GM21381 (cell line): Measurements from ENCODE around the gene APOB.

ENCODE experiments used
- ATAC-seq: cut with Tn5 transposase; IDR thresholded peaks from one replicate; pipeline ENCODE4 v1.9.1; 2021; ENCODE audit warnings: mild to moderate bottlenecking, moderate library complexity; ENCODE audit not compliant: unreplicated experiment

APOB gene

GRCh38 chr2:21006423-21007128, 37.3 kb downstream of the APOB start:
- ATAC-seq: no peak

- no peak for ATAC-seq
Measured at GRCh38 chr2:21005700-21006422, 38.0 kb downstream of the APOB start.

DNA sequence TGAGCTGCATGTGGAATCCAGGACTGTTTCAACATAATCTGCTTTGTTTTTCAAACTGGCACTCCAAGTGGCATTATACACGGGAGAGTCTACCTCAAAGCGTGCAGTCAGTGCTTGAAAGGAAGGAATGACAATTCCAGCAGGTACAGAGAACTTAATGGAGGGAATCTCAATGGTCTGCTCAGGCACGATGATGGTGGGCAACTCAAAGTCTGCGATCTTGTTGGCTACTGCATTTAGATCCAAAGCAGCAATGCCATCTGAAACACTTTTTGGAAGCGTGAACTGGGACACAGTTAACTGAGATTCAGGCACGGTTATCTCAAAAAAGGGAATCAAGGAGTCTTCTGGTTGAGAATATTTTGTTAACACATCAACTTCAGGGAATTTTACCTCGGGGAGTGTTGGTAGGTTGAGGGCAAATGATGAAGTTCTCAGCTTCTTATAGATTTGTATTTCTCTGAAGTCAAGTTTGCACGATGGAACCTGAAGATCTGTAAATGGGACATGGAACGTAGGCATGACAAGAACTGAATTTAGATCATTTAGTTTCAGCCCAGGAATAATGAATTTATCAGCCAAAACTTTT, 38.7 kb downstream of the APOB start:
- no peak for ATAC-seq

- ATAC-seq: no peak
Measured at GRCh38 chr2:21004181-21004572, 39.7 kb downstream of the APOB start.

DNA sequence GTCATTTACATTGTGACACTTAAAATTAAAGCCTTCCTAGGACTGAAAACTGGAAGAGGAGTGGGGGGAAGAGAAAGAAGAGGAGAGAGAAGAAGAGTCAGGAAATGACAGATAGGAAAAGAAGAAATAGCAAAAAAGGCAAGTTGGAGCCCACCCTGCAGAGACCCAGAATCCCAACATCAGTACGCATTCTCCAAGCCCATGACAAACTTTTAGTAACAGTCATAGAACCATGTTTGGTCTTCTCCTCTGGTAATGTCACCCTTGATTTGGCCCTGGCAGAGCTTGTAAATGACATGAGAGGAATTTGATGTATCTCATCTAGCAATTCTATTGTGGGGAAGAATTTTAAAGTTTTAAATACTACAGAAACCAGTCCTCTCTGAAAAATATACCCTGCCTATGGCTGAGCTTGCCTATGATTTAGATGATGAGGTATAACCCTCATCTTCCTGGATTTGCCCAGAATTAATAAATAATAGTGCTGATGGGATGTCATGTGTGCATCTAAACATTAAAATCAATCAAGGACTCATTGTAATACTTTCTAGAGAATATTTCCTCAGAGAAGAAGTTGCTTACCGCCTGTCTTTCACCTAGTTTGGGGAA, 40.2 kb downstream of the APOB start:
- ATAC-seq: no peak

- ATAC-seq: no peak
Measured at GRCh38 chr2:21002814-21003192, 41.1 kb downstream of the APOB start.

GRCh38 chr2:21001988-21002813, 41.7 kb downstream of the APOB start:
- ATAC-seq: no peak

DNA sequence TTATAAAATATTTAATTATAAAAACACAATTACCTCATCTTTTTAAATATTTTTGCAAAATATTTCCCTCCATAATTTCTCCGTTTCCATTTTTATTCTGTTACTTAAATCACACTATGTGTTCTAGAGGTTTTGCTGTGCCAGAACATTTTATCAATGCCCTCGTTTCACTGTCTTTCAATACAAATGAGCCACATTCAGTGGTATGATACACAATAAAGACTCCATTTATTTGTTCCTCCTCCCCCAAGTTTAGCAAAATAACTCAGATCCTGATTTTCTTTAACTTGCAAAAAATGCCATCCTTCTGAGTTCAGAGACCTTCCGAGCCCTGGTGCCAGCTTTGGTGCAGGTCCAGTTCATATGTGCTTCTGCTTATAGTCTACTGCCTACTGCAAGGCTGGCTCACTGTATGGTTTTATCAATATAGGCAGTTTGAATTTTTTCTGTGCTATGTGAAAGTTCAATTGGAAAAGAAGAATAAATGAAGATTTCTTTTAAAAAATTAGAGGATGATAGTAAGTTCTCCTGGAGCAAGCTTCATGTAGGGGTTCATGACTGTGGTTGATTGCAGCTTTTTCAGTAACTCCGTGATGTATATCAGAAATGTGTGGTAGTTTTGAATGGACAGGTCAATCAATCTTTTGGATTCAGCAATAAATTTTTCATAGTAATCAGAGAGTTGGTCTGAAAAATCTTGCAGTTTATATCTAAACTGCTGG, 42.5 kb downstream of the APOB start:
- ATAC-seq: no peak

GRCh38 chr2:20999906-21000645, 43.8 kb downstream of the APOB start:
- no peak for ATAC-seq

DNA sequence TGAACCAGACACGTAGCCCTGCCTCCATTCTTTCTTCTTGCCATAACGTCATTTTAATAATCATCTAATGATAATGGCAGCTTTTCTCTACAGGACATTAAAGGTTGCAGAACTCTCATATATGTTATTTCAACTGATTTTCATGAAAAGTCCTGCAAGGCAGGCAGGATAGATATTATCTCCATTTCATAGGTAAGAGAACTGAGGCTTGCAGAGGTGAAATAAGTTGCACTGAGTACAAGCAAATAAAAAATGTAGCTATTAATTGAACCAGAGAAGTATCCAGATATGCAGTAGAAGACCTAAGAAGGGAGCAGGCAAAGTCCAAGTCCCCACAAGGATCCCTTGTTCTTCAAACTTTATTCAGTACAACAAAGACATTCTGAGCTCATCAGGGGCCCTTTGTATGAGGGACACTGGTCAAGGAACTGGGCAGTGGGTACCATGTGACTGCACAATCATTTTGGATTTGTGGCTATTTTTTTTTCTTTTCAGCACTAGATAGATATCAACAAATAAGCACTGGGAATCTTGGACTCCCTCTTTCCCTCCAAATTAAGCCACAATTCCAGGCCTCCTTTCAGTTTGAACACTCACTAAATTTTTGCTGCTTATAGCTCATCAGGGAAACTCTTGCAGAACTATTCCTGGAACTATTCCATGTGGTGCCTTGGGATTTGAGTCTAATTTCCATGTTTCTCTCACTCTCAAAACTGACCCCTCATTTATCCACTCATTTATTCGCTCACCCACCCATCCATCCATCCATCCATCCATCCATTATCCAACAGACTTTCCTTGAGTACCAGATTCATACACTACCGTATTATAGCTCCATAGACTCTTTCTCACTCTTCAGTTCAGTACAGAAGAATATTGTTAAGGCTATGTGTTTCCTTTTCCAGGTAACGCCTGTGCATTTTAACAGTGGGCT, 44.6 kb downstream of the APOB start:
- no peak for ATAC-seq

DNA sequence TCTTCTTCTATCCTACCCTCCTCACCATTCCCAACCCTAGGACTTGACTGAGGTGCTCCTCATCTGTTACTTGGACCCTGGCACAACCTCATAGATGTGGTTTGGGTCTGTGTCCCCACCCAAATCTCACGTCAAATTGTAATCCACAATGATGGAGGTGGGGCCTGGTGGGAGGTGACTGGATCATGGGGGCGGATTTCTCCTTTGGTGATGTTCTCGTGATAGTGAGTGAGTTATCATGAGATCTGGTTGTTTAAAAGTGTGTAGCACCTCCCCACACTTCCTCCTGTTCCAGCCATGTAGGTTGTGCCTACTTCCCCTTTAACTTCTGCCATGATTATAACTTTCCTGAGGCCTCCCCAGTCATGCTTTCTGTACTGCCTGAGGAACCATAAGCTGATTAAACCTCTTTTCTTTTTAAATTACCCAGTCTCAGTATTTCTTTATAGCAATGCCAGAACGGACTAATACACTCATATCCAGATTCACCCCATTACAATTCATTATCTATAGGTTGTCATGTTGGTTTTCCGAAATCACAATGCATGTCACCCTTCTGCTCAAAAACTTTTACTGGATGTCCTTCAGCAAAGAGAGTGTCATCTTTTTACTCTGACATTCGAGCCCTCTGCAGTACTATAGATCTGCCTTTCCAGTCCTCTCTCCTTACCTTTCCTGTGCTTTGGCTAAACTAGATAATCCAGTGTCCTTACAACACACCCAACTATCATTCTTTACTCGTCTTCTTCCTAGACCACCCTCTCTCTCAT, 45.7 kb downstream of the APOB start:
- no peak for ATAC-seq

- ATAC-seq: no peak
Measured at GRCh38 chr2:20994130-20994529, 49.7 kb downstream of the APOB start.

GRCh38 chr2:20992201-20992711, 51.6 kb downstream of the APOB start:
- no peak for ATAC-seq

DNA sequence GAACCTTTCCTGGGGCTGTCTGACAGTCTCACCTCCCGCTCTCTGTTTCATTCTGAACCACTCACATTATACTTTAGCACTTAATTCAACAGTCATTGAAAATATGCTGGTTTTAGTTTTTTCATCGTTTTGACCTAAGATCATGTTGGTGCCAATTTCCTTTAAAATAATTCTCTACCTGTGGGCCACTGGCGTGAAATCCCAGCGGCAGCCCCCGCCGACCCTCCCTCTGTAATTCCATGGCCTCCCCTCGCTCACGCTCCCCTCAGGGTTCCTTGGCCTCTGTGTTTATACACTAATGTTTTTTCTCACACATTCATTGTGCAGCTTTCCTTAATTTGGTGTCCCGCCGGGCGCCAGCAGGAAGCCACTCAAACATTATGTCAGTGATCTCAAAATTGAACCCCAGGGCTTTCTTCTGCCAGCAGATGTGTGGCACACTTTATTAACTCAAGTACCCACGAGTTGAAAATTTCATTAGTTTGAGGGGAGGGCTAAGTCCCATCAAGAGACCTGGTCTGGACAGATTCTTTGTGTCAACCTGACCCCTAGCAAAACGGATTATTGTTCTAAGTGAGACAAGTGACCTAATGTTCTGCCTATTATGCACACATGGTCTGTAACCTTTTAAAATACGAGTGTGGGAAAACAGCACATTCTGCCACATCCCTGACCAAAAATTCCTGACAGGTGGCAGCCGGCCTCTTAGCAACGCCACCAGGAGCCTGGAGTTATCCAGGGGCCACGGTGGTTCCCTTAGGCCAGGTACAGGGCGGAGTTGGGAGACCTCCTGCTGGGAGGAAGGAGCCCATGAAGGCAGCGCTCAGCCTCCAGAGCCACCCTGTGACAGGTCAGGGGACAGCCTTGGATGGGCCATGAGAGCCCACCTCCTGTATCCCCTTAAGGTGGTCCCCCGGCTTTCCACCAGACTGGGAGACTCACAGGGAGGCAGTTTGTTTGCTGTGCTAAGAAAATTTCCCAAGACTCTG, 53.1 kb downstream of the APOB start:
- no peak for ATAC-seq

DNA sequence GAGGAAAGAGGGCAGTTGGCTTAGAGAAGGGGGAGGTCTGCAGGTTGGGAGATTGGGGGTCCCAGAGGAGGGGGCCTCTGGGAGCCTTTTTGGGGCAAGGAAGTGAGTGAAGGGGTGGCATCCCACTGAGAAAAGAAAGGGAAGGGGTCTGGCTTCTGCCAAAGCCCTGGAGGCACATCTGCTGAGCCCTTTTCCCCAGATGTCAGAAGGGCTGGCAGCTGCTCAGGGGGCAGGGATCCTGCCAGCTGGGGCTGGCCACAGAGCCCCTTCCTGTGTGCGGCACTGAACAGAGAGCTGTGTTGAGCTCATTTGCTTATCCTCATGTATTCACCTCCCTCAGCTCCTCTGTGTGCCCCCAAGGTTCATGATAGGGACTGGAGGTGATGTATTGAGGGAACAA, 54.5 kb downstream of the APOB start:
- no peak for ATAC-seq

DNA sequence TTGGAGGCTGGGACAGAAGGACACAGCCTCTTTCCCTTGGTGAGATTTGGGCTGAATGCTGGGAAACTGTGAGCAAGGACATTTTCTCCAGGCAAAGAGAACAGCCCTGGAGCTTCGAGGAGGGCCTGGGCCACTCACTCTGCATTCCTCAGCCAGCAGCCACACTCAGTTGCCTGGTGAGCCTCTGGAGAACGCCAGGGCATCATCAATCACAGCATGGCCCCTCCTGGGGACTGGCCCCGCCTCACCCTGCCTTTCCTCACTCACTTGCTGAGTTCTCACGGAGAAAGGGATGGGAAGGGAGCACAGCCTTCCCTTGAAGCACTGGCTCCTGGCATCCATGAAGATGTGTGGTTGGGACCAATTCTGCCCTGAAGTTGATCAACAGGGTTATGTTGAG, 55.0 kb downstream of the APOB start:
- ATAC-seq: no peak
